Breast epithelium (tissue), 4 donors: ENCODE results near the gene AKTIP. TPM values are rescaled to one million over a fixed set of nuclear protein-coding genes. Genes with fewer than 3 reads are reported as not detected.

Experiments
- DNase-seq, 2 donors: peaks; one replicate each; pipeline ENCODE4 v3.0.0-alpha.2; 2019; ENCODE audit warnings: low spot score in 2 of 2
- H3K27ac ChIP-seq, 2 donors: fragments of 200-600 bp; sonication (generic) in 1 of 2; one replicate each; pipeline ENCODE4 v1.5.1; 2016 to 2019; ENCODE audit warnings: mild to moderate bottlenecking in 1 of 2
- H3K27me3 ChIP-seq, 2 donors: fragments of 200-600 bp; sonication (generic) in 1 of 2; one replicate each; pipeline versions ENCODE4 v1.5.1 to v1.6.0; 2017 to 2019; ENCODE audit warnings: control low read depth in 1 of 2, mild to moderate bottlenecking in 1 of 2
- H3K36me3 ChIP-seq: fragments of 200-600 bp; one replicate; pipeline ENCODE4 v1.5.1; 2019
- H3K4me1 ChIP-seq, 2 donors: fragments of 200-600 bp; sonication (generic); one replicate each; pipeline ENCODE4 v1.5.1; 2016 to 2019; ENCODE audit warnings: control low read depth in 1 of 2
- H3K4me3 ChIP-seq, 3 donors: fragments of 200-600 bp; sonication (generic); 1 replicate in 2 of 3; 2 replicates in 1 of 3; pipeline ENCODE4 v1.5.1; 2016 to 2019; ENCODE audit warnings: mild to moderate bottlenecking in 3 of 3, moderate library complexity in 2 of 3
- H3K9me3 ChIP-seq, 2 donors: fragments of 200-600 bp; sonication (generic) in 1 of 2; one replicate each; pipeline ENCODE4 v1.5.1; 2016 to 2019; ENCODE audit warnings: control low read depth in 1 of 2
- CTCF ChIP-seq, 3 donors: fragments of 450-650 bp; IDR thresholded peaks; one replicate each; pipeline ENCODE4 v1.5.1; 2016 to 2017; ENCODE audit warnings: antibody characterized with exemption in 3 of 3, mild to moderate bottlenecking in 3 of 3, moderate library complexity in 3 of 3
- POLR2A ChIP-seq: fragments of 450-650 bp; IDR thresholded peaks from one replicate; pipeline ENCODE4 v1.6.1; 2016; ENCODE audit warnings: antibody characterized with exemption, mild to moderate bottlenecking, moderate library complexity
- POLR2AphosphoS5 ChIP-seq, 3 donors: sonication (generic); formaldehyde crosslinking; IDR thresholded peaks; one replicate each; pipeline ENCODE4 v1.6.1; 2017; ENCODE audit warnings: antibody characterized with exemption in 3 of 3
- intact Hi-C: fragments of 100-400 bp; cut with DNase I; formaldehyde crosslinking; loops from one replicate; pipeline ENCODE4 v1.15.1; 2023; ENCODE audit warnings: low total_unique reads
- total RNA-seq, 3 donors: library from RNA; depleted of rRNA; stranded (reverse); fragments of >200 nt; gene quantifications; one replicate each; pipeline ENCODE4 v1.1.0, GENCODE V29; 2016

The AKTIP gene
- total RNA-seq, 3 donors from 2014 or later: 39.3 to 56.3 (median 45.3) TPM

DNA sequence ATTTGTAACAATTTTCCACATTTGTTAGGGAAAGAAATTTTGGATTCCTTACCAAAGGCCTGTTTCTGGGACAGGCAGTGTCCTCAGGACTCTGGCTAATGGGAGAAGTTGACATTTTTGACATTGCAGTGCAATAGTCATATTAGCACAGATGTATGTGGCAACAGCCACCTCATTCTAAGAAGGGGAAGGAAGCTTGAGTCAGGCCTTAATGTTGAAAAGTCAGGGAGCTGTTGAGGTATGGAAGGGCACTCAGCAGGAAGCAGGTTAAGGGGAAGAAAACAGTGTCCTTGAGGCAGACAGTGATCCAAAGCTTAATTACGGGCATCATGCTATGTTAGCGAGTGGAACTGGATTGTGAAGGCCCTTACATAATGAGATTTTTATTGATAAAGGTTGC is 20.9 kb downstream of the AKTIP start:
- Histone ChIP-seq H3K4me1 (no peaks in the 10 kb centered on the region), H3K9me3 (no peaks in the 10 kb centered on the region), H3K27ac (no peak overlapping the region), H3K4me3 (no peak overlapping the region), H3K27me3 (no peaks in the 10 kb centered on the region), H3K36me3 (no peaks in the 10 kb centered on the region)
- intact Hi-C loops: no loop called here
- no peak for DNase-seq
- no peak for TF ChIP-seq POLR2A
- TF ChIP-seq POLR2AphosphoS5 (IDR thresholded peaks at IDR 0.05): no peak
- TF ChIP-seq CTCF (IDR thresholded peaks at IDR 0.05): no peak

DNA sequence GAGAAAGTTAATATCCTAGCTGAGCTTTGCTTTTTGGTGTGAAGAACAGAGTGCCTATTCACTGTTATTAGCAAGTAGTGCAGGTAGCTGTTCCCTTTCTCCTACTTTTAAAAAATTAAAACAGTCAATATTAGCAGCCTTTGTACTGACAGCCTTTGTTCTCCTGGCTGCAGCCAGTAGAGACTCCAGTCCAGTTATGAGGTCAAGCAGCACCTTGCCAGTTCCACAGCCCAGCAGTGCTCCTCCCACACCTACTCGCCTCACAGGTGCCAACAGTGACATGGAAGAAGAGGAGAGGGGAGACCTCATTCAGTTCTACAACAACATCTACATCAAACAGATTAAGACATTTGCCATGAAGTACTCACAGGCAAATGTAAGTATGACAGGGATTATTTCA is 22.6 kb downstream of the AKTIP start:
- H3K4me3 ChIP-seq: no peak overlapping the region
- DNase-seq: no peak
- TF ChIP-seq POLR2A (no peak), CTCF (IDR thresholded peaks at IDR 0.05) (no peak), POLR2AphosphoS5 (IDR thresholded peaks at IDR 0.05) (no peak)
- H3K9me3 ChIP-seq: no peaks in the 10 kb centered on the region
- no peaks in the 10 kb centered on the region for H3K36me3 ChIP-seq
- no peak overlapping the region for H3K27ac ChIP-seq
- intact Hi-C loops: no loop called here
- no peaks in the 10 kb centered on the region for H3K27me3 ChIP-seq
- no peaks in the 10 kb centered on the region for H3K4me1 ChIP-seq

- DNase-seq: no peak
- no peak for TF ChIP-seq CTCF (IDR thresholded peaks at IDR 0.05)
- TF ChIP-seq POLR2AphosphoS5 (IDR thresholded peaks at IDR 0.05): no peak
- TF ChIP-seq POLR2A: no peak
- Histone ChIP-seq H3K4me3 (no peak overlapping the region), H3K4me1 (no peaks in the 10 kb centered on the region), H3K27ac (no peak overlapping the region), H3K9me3 (no peaks in the 10 kb centered on the region), H3K27me3 (no peaks in the 10 kb centered on the region), H3K36me3 (no peaks in the 10 kb centered on the region)
- intact Hi-C loops: no loop called here
These were observed 24.0 kb downstream of the AKTIP start for GRCh38 chr16:53478965-53479364.

- Histone ChIP-seq H3K27me3 (no peaks in the 10 kb centered on the region), H3K9me3 (no peaks in the 10 kb centered on the region), H3K36me3 (no peaks in the 10 kb centered on the region), H3K4me3 (no peak overlapping the region), H3K4me1 (no peaks in the 10 kb centered on the region), H3K27ac (no peak overlapping the region)
- no peak for TF ChIP-seq POLR2A
- no peak for DNase-seq
- intact Hi-C loops: no loop called here
These were observed 26.1 kb downstream of the AKTIP start for GRCh38 chr16:53476867-53477266.

DNA sequence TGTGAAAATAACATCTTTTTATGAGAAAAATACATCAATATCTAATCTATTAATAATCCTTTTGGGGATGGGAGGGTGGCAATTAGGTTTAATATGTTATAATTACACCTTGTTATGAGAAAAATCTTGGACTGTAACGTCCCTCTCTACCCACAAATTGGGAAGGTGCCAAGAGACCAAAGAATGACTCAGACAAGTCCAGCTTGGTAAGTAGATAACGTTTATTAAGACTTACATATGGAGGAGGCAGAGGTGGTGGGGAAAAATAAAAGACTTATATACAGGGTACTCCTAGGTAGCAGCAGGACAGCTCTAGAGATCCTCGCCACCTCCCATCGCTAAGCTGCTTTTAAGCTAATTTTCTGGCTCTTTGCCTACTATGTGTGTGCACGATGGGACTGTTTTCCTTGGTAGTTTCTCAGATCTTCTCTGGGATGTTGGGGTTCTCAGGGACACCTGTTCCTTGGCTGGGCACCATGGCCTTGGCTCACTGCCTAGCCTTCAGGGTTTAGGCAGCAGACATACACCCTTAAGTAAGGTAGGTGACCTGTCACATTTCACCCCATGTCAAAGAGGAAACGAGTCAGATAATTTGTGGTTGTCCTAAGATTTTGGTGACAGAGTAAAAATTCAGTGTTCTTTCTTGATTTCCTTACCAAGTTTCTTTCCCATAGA is 37.3 kb downstream of the AKTIP start:
- no peaks in the 10 kb centered on the region for H3K4me1 ChIP-seq
- H3K27ac ChIP-seq: no peak overlapping the region
- H3K9me3 ChIP-seq: no peaks in the 10 kb centered on the region
- intact Hi-C loops: no loop called here
- peaks cover 11% of the 10 kb centered on the region for H3K36me3 ChIP-seq
- H3K4me3 ChIP-seq: no peak overlapping the region
- TF ChIP-seq POLR2AphosphoS5 (IDR thresholded peaks at IDR 0.05) (no peak), CTCF (IDR thresholded peaks at IDR 0.05) (no peak), POLR2A (no peak)
- no peak for DNase-seq
- H3K27me3 ChIP-seq: no peaks in the 10 kb centered on the region
